Upper lobe of left lung (tissue), 6 donors: ENCODE data around the gene MYH7B. TPM values are rescaled to one million over a fixed set of nuclear protein-coding genes. Genes with fewer than 3 reads are reported as not detected.

Experiments used
- ATAC-seq, 2 donors: fragments of 200-7000 bp; cut with Tn5 transposase; one replicate each; pipeline ENCODE4 v1.9.1; 2022; ENCODE audit warnings: mild to moderate bottlenecking in 2 of 2, moderate library complexity in 2 of 2; ENCODE audit not compliant: low FRiP score in 2 of 2
- DNase-seq, 2 donors: peaks; one replicate each; pipeline ENCODE4 v3.0.0-alpha.2; 2019 to 2020
- H3K27ac ChIP-seq, 4 donors: fragments of 200-600 bp; sonication (generic); one replicate each; pipeline ENCODE4 v1.5.1; 2016 to 2019
- H3K27me3 ChIP-seq, 4 donors: fragments of 200-600 bp; sonication (generic); one replicate each; pipeline ENCODE4 v1.5.1; 2017 to 2019
- H3K36me3 ChIP-seq, 4 donors: fragments of 200-600 bp; sonication (generic); one replicate each; pipeline ENCODE4 v1.5.1; 2016 to 2019
- H3K4me1 ChIP-seq, 4 donors: fragments of 200-600 bp; sonication (generic); one replicate each; pipeline ENCODE4 v1.5.1; 2018 to 2019
- H3K4me3 ChIP-seq, 4 donors: fragments of 200-600 bp; sonication (generic); one replicate each; pipeline ENCODE4 v1.5.1; 2017 to 2019; ENCODE audit warnings: mild to moderate bottlenecking in 2 of 4, moderate library complexity in 1 of 4
- H3K9me3 ChIP-seq, 4 donors: fragments of 200-600 bp; sonication (generic); one replicate each; pipeline ENCODE4 v1.5.1; 2018 to 2019
- CTCF ChIP-seq, 6 experiments: fragments of 450-650 bp in 4 of 6; fragments of 200-600 bp in 2 of 6; sonication (generic) in 2 of 6; IDR thresholded peaks; one replicate each; pipeline ENCODE4 v1.5.1; 2016 to 2019; ENCODE audit warnings: antibody characterized with exemption in 6 of 6
- EP300 ChIP-seq, 4 donors: sonication (generic); formaldehyde crosslinking; IDR thresholded peaks; one replicate each; pipeline ENCODE4 v1.5.1; 2017; ENCODE audit warnings: antibody characterized with exemption in 4 of 4, control low read depth in 2 of 4
- POLR2A ChIP-seq, 4 donors: fragments of 450-650 bp; IDR thresholded peaks; one replicate each; pipeline ENCODE4 v1.5.1; 2016 to 2017; ENCODE audit warnings: antibody characterized with exemption in 4 of 4, mild to moderate bottlenecking in 2 of 4
- POLR2AphosphoS5 ChIP-seq, 2 donors: sonication (generic); formaldehyde crosslinking; IDR thresholded peaks; one replicate each; pipeline ENCODE4 v1.5.1; 2017; ENCODE audit warnings: antibody characterized with exemption in 2 of 2
- WGBS, 2 donors: methylation state at CpG; one replicate each; pipeline ENCODE4 v1.1.5; 2017 to 2018; 5-methylcytosine and 5-hydroxymethylcytosine counted together
- small RNA-seq, 4 donors: library from RNA; depleted of rRNA; stranded (forward); fragments of <200 nt; gene quantifications; one replicate each; pipeline ENCODE3, GENCODE V24; 2016
- total RNA-seq, 6 donors: library from RNA; depleted of rRNA in 4 of 6; stranded (reverse); fragments of >200 nt in 4 of 6; gene quantifications; one replicate each; pipeline versions ENCODE4 v1.1.0 to v1.2.1, GENCODE V29; 2016 to 2021
- donor health status: DM: no; HTN: no; CAD: no; lungs with moderate emphysema.
- donor health status: DM: no; HTN: yes; CAD: no; lungs with severe emphysema.

Gene MYH7B
- total RNA-seq, 6 donors from 2014 or later: 0.51 to 11.5 (median 0.91) TPM; not detected in 1

GRCh38 chr20:35003211-35004031 is 47.8 kb downstream of the MYH7B start:
- Histone ChIP-seq H3K4me3 (no peak overlapping the region), H3K9me3 (no peaks in the 10 kb centered on the region), H3K36me3 (peaks cover 52 to 100% (median 97%) of the 10 kb centered on the region in 4 donors), H3K27ac (no peak overlapping the region), H3K27me3 (no peaks in the 10 kb centered on the region), H3K4me1 (no peaks in the 10 kb centered on the region)
- peak in 1 of 2 donors; percentile 58 for DNase-seq
- TF ChIP-seq CTCF (IDR thresholded peaks at IDR 0.05): no peak
- no peak for TF ChIP-seq POLR2A (IDR thresholded peaks at IDR 0.05)
- TF ChIP-seq EP300 (IDR thresholded peaks at IDR 0.05): no peak
- TF ChIP-seq POLR2AphosphoS5 (IDR thresholded peaks at IDR 0.05): no peak
- ATAC-seq: no peak
- 93 to 94% methylated on average over 9 to 22 of the region's 25 CpGs for WGBS, 2 donors

GRCh38 chr20:35004051-35004725 is 48.5 kb downstream of the MYH7B start:
- TF ChIP-seq CTCF (IDR thresholded peaks at IDR 0.05) (no peak), POLR2A (IDR thresholded peaks at IDR 0.05) (no peak), POLR2AphosphoS5 (IDR thresholded peaks at IDR 0.05) (no peak), EP300 (IDR thresholded peaks at IDR 0.05) (no peak)
- Histone ChIP-seq H3K4me1 (no peaks in the 10 kb centered on the region), H3K4me3 (no peak overlapping the region), H3K9me3 (no peaks in the 10 kb centered on the region), H3K27me3 (no peaks in the 10 kb centered on the region), H3K27ac (no peak overlapping the region), H3K36me3 (peaks cover 57 to 100% (median 97%) of the 10 kb centered on the region in 4 donors)
- 90 to 91% methylated on average over 10 to 18 of the region's 18 CpGs for WGBS, 2 donors
- ATAC-seq (no peak), DNase-seq (peak in 1 of 2 donors; percentile 53)

- whole genome bisulfite sequencing, 2 donors: 93 to 95% methylated on average over 19 to 20 of the region's 20 CpGs
- H3K4me3 ChIP-seq: no peak overlapping the region
- no peak overlapping the region for H3K27ac ChIP-seq
- H3K27me3 ChIP-seq: no peaks in the 10 kb centered on the region
- peaks cover 56 to 100% (median 98%) of the 10 kb centered on the region in 4 donors for H3K36me3 ChIP-seq
- no peak for TF ChIP-seq POLR2AphosphoS5 (IDR thresholded peaks at IDR 0.05)
- TF ChIP-seq POLR2A (IDR thresholded peaks at IDR 0.05): no peak
- no peak for TF ChIP-seq EP300 (IDR thresholded peaks at IDR 0.05)
- no peaks in the 10 kb centered on the region for H3K4me1 ChIP-seq
- ATAC-seq: no peak
- DNase-seq: no peak
- H3K9me3 ChIP-seq: no peaks in the 10 kb centered on the region
Observed at GRCh38 chr20:35004749-35005462, 49.2 kb downstream of the MYH7B start.

Small RNA genes lying within 50 kb of the gene (small RNA-seq; reads per million reads assigned to genes)
- 0.06 to 0.43 (median 0.26) reads per million in 4 donors for gene MIR499A

Other genes starting within 250 kb of the MYH7B start
- gene NCOA6, start 130.2 kb upstream of the MYH7B start, total RNA-seq: 10 to 100 TPM; 23.0 to 68.1 (median 25.8) TPM
- gene GGT7, start 83.0 kb upstream of the MYH7B start, total RNA-seq: 10 to 100 TPM; 12.9 to 49.2 (median 25.1) TPM
- 100 to 1,000 TPM; 110 to 377 (median 203) TPM for gene ACSS2, start 79.3 kb upstream of the MYH7B start, total RNA-seq
- 100 to 1,000 TPM in 1 of 6 donors, 10 to 100 TPM in 5; 26.1 to 106 (median 34.3) TPM for gene GSS, start 62 bp upstream of the MYH7B start, total RNA-seq
- 100 to 1,000 TPM in 2 of 6 donors, 10 to 100 TPM in 4; 64.3 to 118 (median 80.5) TPM for gene TRPC4AP, start 136.9 kb downstream of the MYH7B start, total RNA-seq
- 10 to 100 TPM; 22.0 to 46.2 (median 35.6) TPM for gene EDEM2, start 191.5 kb downstream of the MYH7B start, total RNA-seq
- gene PROCR, start 216.2 kb downstream of the MYH7B start, total RNA-seq: 10 to 100 TPM in 4 of 6 donors, 1 to 10 TPM in 2; 5.2 to 24.7 (median 11.6) TPM